ENCODE data around the gene BCAS3.

DNA sequence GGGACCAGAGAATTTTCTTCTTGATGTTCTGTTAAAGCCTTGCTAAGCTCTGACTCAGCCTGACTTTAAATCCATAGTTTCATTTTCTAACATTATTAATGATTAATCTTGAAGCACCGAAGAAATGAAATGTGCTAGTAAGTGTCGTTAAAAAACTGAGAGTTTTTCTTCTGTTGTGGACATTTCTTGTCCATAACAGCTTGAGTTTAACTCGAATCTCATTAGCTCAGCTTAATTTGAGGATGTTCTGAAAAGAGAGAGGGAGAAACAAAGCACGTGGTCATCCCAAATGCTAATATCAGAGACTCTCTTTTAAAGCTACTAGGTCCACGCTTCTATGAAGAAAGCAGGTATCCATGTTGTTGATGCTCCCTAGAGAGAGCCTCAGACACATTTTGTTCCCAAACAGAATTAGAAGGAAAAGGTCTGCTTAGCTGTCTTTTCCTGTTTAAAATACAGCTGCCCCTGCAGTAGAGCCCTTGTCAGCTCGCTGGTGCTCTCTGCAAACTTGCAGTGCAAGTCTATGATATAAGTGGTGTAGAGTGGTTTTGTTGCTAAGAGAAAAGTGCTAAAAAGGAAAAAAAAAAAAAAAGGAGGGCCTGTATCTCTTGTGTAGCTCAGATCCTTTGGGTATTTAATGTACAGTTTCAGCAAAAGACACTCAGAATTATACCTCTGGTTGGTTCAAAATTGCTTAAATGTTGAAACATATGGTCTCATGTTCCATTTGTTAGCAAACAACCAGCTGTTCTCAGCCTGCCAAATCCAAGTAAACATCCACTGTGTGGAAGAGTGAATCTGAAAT lies 530.9 kb downstream of the BCAS3 start:
- TF ChIP-seq ARNT (IDR thresholded peaks at IDR 0.05) (no peak), FOXM1 (IDR thresholded peaks at IDR 0.05; ENCODE audit: borderline replicate concordance) (no peak), SP1 (IDR thresholded peaks at IDR 0.05) (no peak), NFRKB (IDR thresholded peaks at IDR 0.05) (no peak), FOXA1 (IDR thresholded peaks at IDR 0.05) (no peak), ZNF384 (IDR thresholded peaks at IDR 0.05) (no peak), L3MBTL2 (conservative IDR thresholded peaks at IDR 0.05) (no peak), SUZ12 (IDR thresholded peaks at IDR 0.05) (no peak), ELF4 (IDR thresholded peaks at IDR 0.05) (no peak), FOXK2 (IDR thresholded peaks at IDR 0.05) (no peak)
